Endodermal cell (in vitro differentiated cells): ENCODE results near the gene ZNF575. TPM values are rescaled to one million over a fixed set of nuclear protein-coding genes. Genes with fewer than 3 reads are reported as not detected.
"Not testable (repeated sequence)": the region's sequence is repeated elsewhere in the genome, so short reads cannot be mapped to it uniquely, and the experiment has no call there.

Experiments
- DNase-seq: peaks from one replicate; pipeline ENCODE4 v3.0.0-alpha.2; 2017
- H3K27ac ChIP-seq: 2 replicates; pipeline ENCODE4 v1.5.1; 2013; ENCODE audit warnings: mild to moderate bottlenecking, low read depth, low read length, moderate library complexity
- H3K27me3 ChIP-seq: 2 replicates; pipeline ENCODE4 v1.6.1; 2013; ENCODE audit warnings: mild to moderate bottlenecking, low read length, moderate library complexity; ENCODE audit not compliant: insufficient read depth, control insufficient read depth, poor library complexity, severe bottlenecking
- H3K36me3 ChIP-seq: 2 replicates; pipeline ENCODE4 v1.7.0; 2013; ENCODE audit warnings: mild to moderate bottlenecking, low read length, moderate library complexity; ENCODE audit not compliant: control insufficient read depth, insufficient read depth
- H3K4me1 ChIP-seq: one replicate; pipeline ENCODE4 v1.7.0; 2013; ENCODE audit warnings: low read length; ENCODE audit not compliant: control insufficient read depth, insufficient read depth
- H3K4me3 ChIP-seq: 2 replicates; pipeline ENCODE4 v1.5.1; 2013; ENCODE audit warnings: mild to moderate bottlenecking, low read length, moderate library complexity
- H3K9ac ChIP-seq: 2 replicates; pipeline ENCODE4 v1.6.1; 2013; ENCODE audit warnings: mild to moderate bottlenecking, low read length, moderate library complexity; ENCODE audit not compliant: poor library complexity, severe bottlenecking; ENCODE audit errors: extremely low read depth
- H3K9me3 ChIP-seq: 2 replicates; pipeline ENCODE4 v1.6.1; 2013; ENCODE audit warnings: mild to moderate bottlenecking, low read length, moderate library complexity; ENCODE audit not compliant: control insufficient read depth
- H3K27ac Mint-ChIP-seq: 2 replicates; pipeline ENCODE4 v1.8.0; 2020; ENCODE audit warnings: mixed read lengths
- H3K27me3 Mint-ChIP-seq: 2 replicates; pipeline ENCODE4 v1.8.0; 2021; ENCODE audit warnings: mild to moderate bottlenecking, mixed read lengths; ENCODE audit not compliant: insufficient read depth
- H3K36me3 Mint-ChIP-seq: 2 replicates; pipeline ENCODE4 v1.8.0; 2020; ENCODE audit warnings: low read depth, mixed read lengths
- H3K4me1 Mint-ChIP-seq: 2 replicates; pipeline ENCODE4 v1.8.0; 2020; ENCODE audit warnings: mixed read lengths
- H3K4me3 Mint-ChIP-seq: 2 replicates; pipeline ENCODE4 v1.8.0; 2020; ENCODE audit warnings: mild to moderate bottlenecking, moderate library complexity, mixed read lengths
- H3K9me3 Mint-ChIP-seq: 2 replicates; pipeline ENCODE4 v1.8.0; 2020; ENCODE audit warnings: mild to moderate bottlenecking, mixed read lengths
- CTCF ChIP-seq: fragments of 200-600 bp; sonication (generic); conservative IDR thresholded peaks from 2 replicates; pipeline ENCODE4 v1.5.0; 2021; ENCODE audit warnings: antibody characterized with exemption, mild to moderate bottlenecking
- WGBS, 2 experiments: methylation state at CpG; one replicate each; pipeline versions ENCODE4 v1.1.5 to v1.1.7; 2013; ENCODE audit warnings: missing lambda C conversion rate in 2 of 2, mixed read lengths in 1 of 2; ENCODE audit not compliant: insufficient coverage in 1 of 2, insufficient read length in 1 of 2; 5-methylcytosine and 5-hydroxymethylcytosine counted together
- total RNA-seq, 2 donors: library from RNA; stranded (reverse); fragmentation: NEBNext Ultra II Directional in 1 of 2; extraction: Animal tissue kit (Norgen Biotek cat#: 25700) in 1 of 2; gene quantifications; 2 replicates in 1 of 2; 3 replicates in 1 of 2; pipeline ENCODE4 v1.2.1, GENCODE V29; 2021

The ZNF575 gene
- total RNA-seq, 2 donors from 2014 or later, result 0.22 TPM

GRCh38 chr19:43522929-43523328, 10.1 kb upstream of the ZNF575 start:
- Histone ChIP-seq H3K27me3 (no peaks in the 10 kb centered on the region), H3K4me1 (no peaks in the 10 kb centered on the region), H3K4me3 (no peak overlapping the region), H3K27ac (no peak overlapping the region), H3K9me3 (no peaks in the 10 kb centered on the region), H3K36me3 (no peaks in the 10 kb centered on the region), H3K9ac (no peak overlapping the region)
- TF ChIP-seq CTCF, result no peak
- H3K4me3 Mint-ChIP-seq, result no peak overlapping the region
- H3K9me3 Mint-ChIP-seq, result no peaks in the 10 kb centered on the region
- no peak overlapping the region for H3K27ac Mint-ChIP-seq
- peaks cover 17% of the 10 kb centered on the region for H3K4me1 Mint-ChIP-seq
- H3K27me3 Mint-ChIP-seq, result peaks cover 23% of the 10 kb centered on the region
- no peak for DNase-seq
- 92% methylated on average over 5 of the region's 5 CpGs for WGBS, 2 experiments
- peaks cover 4% of the 10 kb centered on the region for H3K36me3 Mint-ChIP-seq

GRCh38 chr19:43523696-43524095, 9.3 kb upstream of the ZNF575 start:
- H3K9me3 Mint-ChIP-seq, H3K36me3 ChIP-seq, H3K4me1 ChIP-seq, H3K4me3 ChIP-seq, H3K27ac Mint-ChIP-seq, DNase-seq, H3K27me3 ChIP-seq, H3K27ac ChIP-seq, H3K9ac ChIP-seq, H3K36me3 Mint-ChIP-seq, H3K4me3 Mint-ChIP-seq, H3K9me3 ChIP-seq: not testable (repeated sequence)
- Mint-ChIP-seq H3K4me1 (peaks cover 17% of the 10 kb centered on the region), H3K27me3 (peaks cover 30% of the 10 kb centered on the region)
- 95 to 96% methylated on average over 6 to 8 of the region's 8 CpGs for WGBS, 2 experiments

DNA sequence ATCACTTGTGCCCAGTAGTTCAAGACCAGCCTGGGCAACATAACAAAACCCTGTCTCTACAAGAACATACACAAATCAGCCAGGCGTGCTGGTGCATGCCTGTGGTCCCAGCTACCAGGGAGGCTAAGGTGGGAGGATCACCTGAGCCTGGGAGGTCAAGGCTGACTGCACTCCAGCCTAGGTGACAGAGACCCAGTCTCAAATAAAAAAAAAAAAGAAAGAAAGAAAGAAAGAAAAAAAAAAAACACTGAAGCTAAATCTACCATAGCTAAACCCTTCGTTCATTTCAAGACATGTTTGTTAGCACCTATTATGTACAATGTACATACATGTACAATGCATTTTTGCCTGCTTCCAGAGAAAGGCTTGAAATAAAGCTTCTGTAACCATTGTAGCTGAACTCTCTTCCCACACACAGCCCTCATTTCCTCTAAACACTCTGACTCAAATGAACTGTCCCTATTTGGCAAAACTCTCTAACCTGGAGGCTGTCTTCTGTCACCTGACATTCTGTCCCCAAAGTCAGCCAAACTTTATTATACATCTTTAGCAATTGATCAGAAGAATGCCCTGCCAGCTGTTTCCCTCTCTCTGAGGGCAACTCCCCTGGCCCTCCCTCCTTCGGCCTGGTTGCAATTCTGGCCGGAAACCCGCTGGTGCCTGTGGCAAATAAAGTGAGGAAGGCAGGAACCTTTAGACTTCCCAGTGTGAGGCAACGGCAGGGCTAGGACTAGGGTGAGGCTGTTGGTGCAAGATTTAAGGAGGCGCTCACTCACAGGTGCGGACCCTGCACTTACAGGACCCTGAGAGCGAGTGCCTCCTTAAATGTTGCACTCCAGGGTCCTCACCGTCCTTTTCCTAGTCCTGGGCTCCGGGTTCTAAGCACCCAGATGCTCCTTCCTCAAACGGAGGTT, 7.8 kb upstream of the ZNF575 start:
- H3K4me3 ChIP-seq, result peak overlapping the region; percentile 91
- Mint-ChIP-seq H3K4me3 (peak overlapping the region; percentile 79), H3K4me1 (peaks cover 13% of the 10 kb centered on the region), H3K27me3 (peaks cover 38% of the 10 kb centered on the region), H3K9me3 (no peaks in the 10 kb centered on the region), H3K36me3 (peaks cover 2% of the 10 kb centered on the region), H3K27ac (no peak overlapping the region)
- WGBS, 2 experiments, result 13 to 26% methylated on average over 8 to 12 of the region's 12 CpGs
- no peaks in the 10 kb centered on the region for H3K9me3 ChIP-seq
- no peak overlapping the region for H3K27ac ChIP-seq
- TF ChIP-seq CTCF, result no peak
- H3K36me3 ChIP-seq, result no peaks in the 10 kb centered on the region
- H3K27me3 ChIP-seq, result no peaks in the 10 kb centered on the region
- peak; percentile 79 for DNase-seq
- peak overlapping the region; percentile 51 for H3K9ac ChIP-seq
- H3K4me1 ChIP-seq, result no peaks in the 10 kb centered on the region
